GOT3 (cell line): ENCODE measurements around the gene COL25A1.

Source experiments
- DNase-seq: peaks from one replicate; lab custom pipeline; 2025; ENCODE audit warnings: mixed read lengths; lab: John Stamatoyannopoulos, UW

COL25A1 gene

DNA sequence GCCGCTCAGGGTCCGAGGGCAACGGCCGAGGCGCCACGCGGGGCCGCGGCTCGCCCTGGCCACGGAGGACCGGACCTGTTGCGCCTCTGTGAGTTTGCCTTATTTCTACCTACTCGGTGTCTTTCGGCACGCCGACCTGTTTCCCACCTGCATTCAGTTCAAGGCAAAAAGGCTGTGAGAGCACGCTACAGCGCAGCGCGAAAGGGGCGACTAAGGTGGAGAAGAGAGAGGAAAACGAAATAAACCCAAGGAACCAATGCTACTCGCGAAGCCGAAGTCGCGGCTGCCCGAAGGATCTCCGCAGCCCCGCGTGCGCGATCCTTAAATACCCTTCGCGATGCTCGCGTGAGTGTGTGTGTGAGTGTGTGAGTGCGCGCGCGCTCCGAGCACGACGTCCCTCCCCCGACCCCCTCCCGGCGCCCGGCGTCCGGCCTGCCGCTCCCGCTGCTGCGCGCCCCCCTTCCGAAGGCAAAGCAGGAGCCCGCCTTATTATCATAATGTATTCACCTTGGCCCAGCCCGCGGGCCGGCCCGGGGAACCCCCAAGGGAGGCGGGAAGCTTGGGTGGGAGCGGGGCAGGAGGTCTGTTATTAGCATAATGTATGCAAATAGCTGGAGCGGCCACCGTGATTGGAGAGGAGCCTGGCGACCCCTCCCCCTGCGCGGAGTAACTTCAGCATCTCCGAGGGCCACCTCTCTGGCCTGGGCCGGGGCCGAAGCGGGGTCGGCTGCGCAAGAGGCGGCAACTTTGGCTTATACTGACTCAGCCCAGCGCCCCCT is at the start of gene COL25A1:
TSS of gene COL25A1 (minus strand) at position 298 of the 779 bp plus-strand sequence.
- no peak for DNase-seq

DNA sequence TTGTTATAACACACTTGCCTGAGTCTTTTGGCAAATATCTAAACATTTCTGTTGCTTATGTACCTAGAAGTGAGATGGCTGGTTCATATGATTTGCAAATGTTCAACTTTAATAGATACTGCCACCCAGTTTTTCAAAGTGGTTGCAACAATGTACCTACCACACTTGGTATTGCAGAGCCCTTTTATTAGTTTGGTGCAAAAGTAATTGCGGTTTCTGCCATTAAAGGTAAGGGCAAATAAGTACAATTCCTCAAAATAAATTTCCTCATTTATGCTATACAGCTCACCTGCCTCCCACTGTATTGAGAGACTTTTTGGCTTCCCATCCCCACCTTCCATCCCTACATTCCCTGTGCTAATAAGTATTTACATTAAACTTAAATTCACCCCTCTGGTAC is 47.7 kb upstream of the COL25A1 start:
- DNase-seq = no peak

DNA sequence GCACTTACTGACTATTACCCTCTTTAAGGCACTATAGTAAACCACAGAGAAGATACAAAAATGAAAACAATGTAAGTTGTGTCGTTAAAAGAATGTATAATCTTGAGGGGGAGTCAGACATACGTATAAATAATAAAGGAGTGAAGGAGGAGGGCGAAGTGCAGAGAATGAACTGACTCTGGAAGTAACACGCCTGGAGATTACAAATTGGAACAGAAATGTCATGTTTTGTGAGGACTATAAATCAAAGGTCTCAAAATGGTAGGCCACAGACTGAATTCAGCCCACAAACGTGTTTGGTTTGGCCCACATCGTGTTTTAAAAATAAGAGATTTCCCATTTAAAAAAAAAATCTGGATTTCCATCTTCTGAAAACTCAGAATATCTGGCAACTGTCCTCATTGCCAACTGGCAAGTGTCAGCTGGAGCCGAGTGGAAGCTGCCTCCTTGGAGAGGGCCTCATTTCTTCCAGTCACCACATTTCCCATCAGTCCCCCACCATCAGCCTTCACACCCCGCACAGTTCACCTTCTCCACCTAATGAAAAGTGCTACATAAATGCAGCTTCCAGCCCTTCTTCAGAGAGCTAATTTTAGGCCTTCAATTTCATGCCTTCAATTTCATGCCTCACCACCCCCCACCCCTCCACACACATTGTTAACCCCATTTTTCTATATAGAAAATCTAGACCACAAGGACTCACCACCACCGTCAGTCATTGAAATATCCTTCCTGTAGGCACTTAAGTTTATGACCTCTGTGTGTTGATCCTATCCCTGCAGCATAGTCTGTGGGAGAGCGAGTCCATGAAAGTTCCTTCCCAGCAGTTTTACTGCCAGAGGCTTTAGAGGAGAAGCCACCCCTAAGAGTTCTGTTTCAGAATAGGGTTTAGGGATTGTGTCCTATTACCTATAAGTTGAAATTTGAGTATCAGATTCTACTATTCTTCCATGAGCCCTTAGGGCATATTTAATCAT is 32.0 kb upstream of the COL25A1 start:
- no peak for DNase-seq

DNA sequence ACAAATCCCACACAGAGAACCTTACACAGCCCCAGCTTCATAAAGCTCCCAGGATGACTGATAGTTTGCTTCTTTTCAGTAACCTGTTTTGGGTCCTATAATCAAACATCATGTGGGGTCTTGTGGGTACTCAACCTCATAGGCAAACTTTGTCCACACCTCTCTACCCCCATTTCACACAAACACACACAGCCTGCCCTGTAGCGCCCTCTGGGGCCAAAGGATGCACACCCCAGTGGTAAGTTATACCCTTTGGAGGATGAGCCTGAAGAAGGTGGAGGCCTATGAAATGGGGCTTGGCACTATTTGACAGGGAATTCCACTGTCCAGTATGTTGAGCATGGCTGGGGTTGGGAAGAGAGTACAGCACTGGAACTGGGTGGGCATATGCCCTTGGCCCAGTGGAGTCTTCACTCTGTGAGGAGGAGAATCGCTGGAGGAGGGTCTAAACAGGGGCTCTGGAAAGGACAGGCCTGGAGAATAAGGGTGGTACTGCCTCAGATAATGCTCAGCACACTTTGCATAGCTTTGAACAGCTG is 30.5 kb upstream of the COL25A1 start:
- no peak for DNase-seq

DNA sequence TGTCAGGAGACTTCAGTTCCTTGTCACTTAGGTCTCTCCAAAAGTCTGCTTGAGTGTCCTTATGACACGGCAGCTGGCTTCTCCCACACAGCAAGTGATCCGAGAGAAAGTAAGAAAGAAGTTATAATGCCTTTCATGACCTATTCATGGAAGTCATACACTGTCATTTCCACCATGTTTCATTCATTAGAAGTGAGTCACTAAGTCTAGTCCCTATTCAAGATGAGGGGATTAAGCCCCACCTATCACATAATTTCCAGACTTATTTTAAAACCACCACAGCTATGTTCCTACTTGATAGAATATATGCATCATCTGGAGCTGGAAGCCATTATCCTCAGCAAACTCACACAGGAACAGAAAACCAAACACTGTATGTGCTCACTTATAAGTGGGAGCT is 25.2 kb upstream of the COL25A1 start:
- DNase-seq = no peak

DNA sequence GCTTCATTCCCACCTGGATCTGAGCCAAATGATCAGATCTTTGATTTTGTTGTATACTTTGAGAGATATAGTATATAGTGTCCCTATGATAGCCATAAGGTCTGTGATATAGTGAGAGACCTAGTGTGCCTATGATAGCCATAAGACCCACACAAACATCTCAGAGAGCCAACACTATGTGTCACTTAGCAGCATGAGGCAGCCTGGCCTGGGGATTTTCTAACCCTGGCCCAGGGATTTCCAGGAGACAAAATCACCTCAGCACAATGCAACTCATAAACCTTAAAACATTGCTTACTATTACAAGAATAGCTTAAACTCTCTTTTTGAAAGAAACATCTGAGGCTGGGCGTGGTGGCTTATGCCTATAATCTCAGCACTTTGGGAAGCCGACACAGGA is 23.2 kb upstream of the COL25A1 start:
- no peak for DNase-seq

DNA sequence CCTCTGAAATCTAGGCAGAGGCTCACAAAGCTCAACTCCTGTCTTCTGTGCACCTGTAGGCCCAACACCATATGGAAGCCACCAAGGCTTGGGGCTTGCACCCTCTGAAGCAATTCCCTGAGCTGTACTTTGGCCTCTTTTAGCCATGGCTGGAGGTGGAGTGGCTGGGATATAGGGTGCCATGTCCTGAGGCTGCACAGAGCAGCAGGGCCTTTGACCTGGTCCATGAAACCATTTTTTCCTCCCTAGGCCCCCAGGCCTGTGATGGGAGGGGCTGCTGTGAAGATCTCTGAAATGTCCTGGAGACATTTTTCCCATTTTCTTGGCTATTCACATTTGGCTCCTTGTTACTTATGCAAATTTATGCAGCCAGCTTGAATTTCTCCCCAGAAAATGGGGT is 20.9 kb upstream of the COL25A1 start:
- no peak for DNase-seq

DNA sequence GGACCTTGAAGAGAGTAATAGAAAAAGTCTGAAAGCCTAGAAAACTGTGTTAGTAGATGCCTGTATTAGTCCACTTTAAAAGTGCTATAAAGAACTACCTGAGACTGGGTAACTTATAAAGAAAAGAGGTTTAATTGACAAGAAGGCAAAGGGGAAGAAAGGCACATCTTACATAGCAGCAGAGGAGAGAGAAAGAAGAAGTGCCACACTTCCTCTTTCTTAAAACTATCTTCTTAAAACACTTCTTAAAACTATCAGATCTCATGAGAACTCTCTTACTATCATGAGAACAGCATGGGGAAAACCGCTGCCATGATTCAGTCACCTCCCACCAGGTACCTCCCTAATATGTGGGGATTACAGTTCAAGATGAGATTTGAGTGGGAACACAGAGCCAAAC is 18.8 kb upstream of the COL25A1 start:
- no peak for DNase-seq

DNA sequence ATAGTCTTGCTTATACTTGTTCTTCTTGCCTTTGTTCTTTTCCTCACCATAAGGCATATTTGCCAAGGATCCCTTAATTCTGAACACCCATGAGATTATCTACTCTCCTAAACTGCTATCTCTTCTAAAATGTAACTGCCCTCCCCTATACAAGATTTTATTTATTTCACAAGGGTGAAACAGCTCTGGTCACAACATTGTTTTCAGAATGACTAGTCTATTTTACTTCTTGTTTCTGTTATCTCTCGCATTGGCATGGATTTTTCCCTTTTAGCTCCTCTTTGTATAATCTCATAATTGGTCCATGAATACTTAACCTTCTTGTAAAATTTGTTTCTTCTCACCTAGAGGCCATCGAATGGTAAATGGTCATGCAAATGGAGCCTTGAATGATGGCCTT is 17.2 kb upstream of the COL25A1 start:
- no peak for DNase-seq

DNA sequence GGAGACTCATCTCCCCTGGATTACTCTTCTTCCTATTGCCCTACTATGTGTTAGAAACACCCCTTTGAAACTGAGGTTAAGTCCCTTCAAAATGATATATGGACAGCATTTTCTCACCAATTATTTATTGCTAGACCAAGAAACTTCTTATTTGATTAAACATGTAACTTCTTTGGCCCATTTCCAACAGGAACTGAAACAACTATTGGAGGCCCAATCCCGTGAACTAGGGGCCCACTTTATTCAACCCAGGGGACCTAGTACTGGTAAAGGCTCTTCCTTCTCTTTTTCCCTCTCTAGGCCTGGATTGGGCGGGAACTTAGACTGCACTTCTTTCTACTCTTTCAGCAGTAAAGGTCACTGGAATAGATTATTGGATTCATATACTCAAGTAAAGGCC is 16.7 kb upstream of the COL25A1 start:
- no peak for DNase-seq

DNA sequence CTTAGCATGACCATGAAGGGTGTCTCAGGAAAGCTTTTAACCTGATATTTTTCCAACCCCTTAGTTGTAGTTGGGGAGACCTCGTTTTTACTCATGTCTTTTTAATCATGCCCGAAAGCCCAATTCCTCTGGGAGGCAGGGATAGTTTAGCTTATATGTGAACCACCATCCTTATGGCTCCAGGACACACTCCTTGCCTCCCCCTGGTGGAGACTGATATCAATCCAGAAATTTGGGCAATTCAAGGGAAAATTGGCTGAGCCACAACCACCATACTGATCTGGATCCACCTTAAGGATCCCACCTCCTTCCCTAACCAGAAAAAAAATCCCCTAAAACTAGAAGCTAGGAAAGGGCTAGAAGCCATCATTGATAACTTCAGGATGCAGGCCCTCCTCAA is 13.4 kb upstream of the COL25A1 start:
- DNase-seq = no peak

DNA sequence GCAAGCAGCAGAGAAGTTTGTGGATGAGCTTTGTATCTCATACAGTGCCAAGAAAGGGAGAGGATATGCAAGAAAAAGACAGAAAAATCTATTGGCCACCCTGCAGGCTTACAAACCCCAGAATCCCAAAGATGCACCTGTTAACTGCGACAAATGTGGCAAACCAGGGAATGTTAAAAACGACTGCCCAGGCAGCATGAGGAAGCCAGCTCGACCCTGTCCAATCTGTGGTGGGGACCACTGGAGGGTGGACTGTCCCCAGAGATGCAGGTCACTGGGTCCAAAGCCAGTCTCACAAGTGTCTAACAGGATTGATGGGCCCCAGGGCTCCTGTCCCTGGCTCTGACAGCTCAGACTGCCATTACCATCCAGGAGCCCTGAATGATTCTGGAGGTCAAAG is 12.9 kb upstream of the COL25A1 start:
- no peak for DNase-seq

DNA sequence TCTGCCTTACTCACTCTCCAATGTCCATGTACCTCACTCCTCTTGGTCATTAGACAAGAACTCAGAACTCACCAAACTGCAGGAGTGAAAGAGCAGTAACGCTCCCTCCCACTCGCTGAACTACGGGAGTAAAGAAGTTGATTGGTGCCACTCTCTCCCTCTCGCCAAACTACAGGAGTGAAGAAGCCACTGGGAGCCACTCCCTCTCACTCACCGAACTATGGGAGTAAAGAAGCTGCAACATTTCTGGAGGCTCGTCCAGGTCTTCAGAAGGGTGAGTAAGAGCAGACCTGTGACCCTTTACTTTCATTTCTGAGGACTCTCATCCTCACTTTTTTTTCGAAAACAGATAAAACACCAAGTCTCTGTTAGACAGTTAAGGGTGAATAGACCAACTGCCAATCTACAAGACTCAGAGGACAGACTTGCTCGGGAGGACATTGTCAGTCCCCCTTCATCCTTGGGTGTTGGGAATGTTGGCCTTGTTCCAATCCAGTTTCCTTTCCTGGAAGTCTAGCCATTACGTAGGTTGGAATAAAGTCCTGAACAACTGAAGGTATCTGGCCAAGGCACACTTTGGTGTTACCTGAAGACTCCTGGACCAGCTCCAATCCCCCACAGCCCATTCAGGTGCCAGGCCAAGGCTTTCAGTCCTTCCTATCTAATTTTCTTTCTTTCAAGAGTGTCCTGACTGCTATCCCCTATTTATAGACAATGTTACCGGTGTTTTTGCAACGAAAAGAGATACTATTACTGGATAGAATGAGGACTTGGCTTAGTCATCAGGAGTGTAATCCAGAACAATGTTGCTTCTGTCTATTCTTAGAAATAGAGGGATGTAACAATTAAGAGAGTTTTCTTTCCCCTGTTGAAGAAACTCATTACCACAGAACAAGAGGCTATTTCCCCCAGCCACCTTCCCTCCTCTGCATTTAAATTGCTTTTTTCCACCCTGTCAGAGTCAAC is 11.0 kb upstream of the COL25A1 start:
- DNase-seq = no peak

DNA sequence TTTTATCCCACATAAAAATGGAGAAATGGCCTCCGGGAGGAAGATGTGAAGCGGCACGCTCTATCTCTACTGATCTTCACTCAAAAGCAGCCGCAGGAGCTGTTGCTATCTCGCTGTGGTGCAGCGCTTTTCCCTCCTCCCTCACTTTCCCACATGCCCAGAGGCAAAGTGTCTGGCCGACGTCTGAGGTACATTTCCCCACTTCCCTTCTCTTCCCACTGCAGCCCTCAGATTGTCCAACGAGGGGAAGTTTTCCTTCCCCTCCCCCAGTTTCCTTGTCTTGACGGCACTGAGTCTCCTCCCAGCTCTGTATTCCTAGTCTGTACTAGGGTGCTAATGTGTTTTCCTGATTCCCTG is 660 bp upstream of the COL25A1 start:
- no peak for DNase-seq

DNA sequence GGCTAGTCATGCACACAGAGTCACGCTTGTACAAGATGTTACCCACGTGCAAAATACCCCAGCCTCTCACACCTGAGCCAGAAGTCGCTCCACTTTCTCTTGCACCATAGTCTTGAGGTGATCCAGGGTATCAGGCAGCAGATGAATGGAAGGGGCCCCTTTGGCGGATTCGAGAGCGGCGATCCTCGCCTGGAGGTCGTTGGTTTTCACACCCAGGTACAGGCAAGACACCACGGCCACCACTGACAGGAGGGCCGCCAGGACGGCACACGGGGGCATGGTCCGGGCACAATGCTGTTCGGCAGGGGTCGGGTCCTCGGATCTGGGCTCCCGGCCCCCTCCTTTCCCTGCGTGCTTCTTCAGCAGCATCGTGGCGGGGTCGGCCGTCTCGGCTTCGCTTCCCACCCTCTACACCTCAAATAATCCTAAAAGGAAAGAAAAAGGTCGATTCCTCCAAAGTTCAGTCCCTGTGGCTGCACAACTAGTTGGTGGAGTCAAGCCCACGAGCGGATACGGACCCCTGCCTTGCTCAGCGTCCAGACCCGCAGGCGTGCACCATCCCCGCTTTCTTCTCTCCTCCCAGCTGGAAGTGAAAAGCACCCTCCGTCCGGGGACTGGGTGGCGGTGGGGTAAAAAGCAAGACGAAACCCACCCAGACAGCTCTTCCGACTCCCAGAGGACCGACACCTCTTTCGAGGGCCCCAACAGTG is 652 bp downstream of the COL25A1 start:
- DNase-seq = no peak

DNA sequence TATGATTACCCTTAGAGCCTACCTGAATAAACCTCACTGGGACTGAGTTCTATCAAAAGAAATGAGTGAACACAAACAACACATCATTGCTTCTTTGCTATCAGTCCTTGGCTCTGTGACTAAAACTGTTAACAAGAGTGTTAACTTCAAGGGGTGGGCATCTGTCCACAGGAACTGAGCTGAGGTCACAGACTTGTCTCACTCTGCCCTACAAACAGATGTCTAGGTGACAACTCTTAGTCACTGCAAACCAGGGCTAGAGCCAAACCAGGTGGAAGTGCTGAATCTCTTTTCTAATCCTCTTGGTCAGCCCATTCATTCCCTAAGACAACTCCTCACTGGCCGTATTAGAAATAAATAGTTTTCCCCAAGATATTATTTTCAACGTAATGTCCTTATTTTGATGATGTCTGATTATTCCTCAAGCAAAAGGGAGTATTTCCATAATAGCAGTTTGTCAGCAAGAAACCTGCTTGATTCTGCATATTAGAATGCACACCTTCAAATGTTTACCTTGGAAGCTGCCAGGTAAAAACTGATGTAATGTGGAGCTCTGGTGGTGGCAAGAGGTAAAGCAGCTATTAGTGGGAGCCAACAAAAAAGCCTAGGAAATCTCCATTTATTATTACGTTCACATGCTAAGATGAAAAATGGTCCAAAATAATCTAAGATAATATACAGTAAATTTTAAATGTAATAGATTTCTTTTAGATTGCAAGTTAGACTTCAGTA is 4.0 kb downstream of the COL25A1 start:
- no peak for DNase-seq

DNA sequence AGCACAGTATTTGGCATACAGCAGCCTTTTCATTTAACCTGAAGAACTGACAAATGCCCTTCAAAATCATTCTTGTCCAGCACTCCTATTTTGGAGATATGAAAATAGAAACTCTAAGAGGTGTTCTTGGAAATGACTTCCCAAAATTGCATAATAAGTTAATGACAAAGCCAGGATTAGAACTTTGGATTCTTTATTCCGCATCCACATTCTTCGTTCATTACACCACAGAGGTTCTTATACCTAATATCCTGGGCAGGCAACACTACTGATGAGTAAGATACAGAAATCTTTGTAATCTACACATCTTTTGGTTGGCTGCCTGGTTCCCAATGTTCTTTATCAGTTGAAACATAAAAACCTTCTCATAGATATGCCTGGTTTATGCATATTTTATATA is 5.9 kb downstream of the COL25A1 start:
- no peak for DNase-seq

DNA sequence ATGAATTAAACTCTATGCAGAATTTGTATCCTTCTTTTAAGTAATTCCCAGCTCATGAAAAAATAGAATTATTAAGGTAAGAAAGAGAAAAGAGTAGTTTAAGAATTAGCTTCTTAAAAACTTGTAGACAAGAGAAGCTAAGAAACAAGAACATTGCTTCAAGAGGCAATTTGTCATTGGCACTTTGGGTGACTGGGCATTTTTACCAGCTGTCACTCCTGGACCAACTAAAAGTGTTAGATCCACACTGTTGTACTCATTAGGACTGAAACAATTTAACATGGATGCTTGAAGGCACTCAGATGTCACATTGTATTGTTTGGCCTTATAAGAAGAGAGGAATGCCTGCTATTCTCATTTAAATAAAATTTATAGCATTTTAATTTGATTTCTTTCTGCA is 7.4 kb downstream of the COL25A1 start:
- DNase-seq = no peak

DNA sequence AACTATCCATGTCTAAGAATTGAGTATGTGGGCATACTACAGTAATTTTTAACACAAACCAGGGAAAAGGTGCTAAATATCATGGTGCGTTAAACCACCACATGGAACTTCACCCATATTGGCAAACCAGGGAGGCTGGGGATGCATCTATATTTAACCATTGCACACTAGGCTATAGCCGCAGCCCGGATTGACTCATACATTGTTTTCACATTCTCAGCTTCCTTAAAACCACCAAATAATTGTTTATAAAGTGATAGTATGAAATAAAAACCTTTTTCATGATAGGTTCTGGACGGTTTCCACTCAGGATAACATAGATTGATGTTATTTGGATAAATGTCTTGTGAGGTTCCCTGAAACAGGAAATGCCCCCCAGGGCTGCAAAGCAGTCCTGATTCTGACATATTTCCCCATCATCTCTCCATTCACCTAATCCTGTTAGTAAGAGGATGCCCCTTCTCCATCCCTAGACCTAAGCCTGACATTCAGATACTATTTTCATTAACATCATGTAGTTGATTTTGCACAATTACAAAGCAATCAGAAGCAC is 7.9 kb downstream of the COL25A1 start:
- DNase-seq = no peak

DNA sequence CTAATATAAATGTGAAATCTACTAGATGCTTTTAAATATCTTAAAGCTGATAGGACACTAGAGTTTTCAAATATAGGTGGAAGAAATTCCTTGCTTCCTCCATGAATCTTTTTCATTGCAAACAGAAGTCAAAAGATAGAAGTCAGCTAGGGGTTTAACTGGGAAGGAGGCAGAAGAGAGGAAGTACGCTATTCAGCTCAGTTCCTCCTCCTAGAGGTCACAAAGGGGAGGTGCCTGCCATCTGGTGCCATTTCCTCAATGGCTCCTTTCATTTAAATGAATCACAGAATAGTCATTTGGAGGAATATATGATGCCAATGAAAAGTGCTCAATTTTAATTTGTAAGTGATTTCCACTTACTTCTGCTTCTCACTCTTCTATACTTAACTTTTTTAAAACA is 8.5 kb downstream of the COL25A1 start:
- no peak for DNase-seq
